Stomach (tissue), 4 donors: ENCODE measurements around the gene GDF9.

Source experiments
- POLR2AphosphoS5 ChIP-seq, 3 donors: sonication (generic); formaldehyde crosslinking; IDR thresholded peaks; one replicate each; pipeline ENCODE4 v1.6.1; 2016; ENCODE audit warnings: antibody characterized with exemption in 3 of 3
- TF ChIP-seq, protein P1 (sequence below), 7 experiments: fragments of 450-650 bp in 4 of 7; fragments of 200-600 bp in 3 of 7; sonication (generic) in 3 of 7; IDR thresholded peaks; one replicate each; pipeline ENCODE4 v1.5.1; 2016 to 2019; ENCODE audit warnings: antibody characterized with exemption in 7 of 7, control low read depth in 2 of 7, mild to moderate bottlenecking in 1 of 7

DNA sequence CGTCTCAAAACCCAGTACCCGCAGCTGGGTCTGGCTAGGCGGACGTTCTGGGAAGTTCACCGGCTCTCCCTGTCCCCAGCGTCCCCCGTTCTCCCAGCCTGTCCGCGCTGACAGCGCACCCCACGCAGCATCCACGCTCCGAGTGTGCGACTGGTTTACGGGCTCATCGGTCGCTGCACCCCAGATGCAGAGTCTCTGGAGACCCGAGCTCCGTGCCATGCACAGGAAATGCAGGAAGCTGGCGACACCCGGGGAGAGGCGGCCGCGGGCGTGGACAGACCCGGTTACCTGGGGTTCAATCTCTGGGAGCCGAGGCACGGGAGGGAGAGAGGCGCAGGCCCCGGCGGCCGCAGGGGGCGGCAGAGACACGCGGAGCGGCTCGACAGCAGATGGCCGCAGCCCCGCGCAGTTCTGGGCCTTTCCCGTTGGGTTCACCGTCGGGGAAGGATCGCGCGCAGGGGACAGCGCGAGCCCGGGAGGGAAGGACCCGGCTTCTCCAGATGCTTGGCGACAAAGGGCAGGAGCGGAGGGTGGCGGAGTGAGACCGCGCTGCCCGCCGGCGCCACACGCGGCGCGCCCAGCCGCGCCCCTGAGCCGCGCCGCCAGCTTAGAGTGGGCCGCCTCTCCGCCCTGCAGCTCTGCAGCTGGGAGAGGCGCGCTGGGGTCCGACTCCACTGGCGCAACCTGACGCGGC is 36.4 kb downstream of the GDF9 start:
- TF ChIP-seq, protein P1, sequence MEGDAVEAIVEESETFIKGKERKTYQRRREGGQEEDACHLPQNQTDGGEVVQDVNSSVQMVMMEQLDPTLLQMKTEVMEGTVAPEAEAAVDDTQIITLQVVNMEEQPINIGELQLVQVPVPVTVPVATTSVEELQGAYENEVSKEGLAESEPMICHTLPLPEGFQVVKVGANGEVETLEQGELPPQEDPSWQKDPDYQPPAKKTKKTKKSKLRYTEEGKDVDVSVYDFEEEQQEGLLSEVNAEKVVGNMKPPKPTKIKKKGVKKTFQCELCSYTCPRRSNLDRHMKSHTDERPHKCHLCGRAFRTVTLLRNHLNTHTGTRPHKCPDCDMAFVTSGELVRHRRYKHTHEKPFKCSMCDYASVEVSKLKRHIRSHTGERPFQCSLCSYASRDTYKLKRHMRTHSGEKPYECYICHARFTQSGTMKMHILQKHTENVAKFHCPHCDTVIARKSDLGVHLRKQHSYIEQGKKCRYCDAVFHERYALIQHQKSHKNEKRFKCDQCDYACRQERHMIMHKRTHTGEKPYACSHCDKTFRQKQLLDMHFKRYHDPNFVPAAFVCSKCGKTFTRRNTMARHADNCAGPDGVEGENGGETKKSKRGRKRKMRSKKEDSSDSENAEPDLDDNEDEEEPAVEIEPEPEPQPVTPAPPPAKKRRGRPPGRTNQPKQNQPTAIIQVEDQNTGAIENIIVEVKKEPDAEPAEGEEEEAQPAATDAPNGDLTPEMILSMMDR (IDR thresholded peaks at IDR 0.05), result peak in 5 of 7 experiments; percentile 73 to 91 (median 86)
- TF ChIP-seq POLR2AphosphoS5 (IDR thresholded peaks at IDR 0.05), result peak in 2 of 3 donors; percentile 46 to 67
